NCI-H187 (cell line): ENCODE results near the gene SF3A1.
"Not testable (repeated sequence)": the region's sequence is repeated elsewhere in the genome, so short reads cannot be mapped to it uniquely, and the experiment has no call there.

Experiments
- DNase-seq, 2 experiments: peaks; one replicate each; lab custom pipeline; 2025; lab: John Stamatoyannopoulos, UW

The SF3A1 gene

GRCh38 chr22:30351226-30351625 lies 5.5 kb downstream of the SF3A1 start:
- DNase-seq, result no peak

- DNase-seq, result no peak
These were observed 7.9 kb downstream of the SF3A1 start for GRCh38 chr22:30348809-30349208.

- no peak for DNase-seq
These were observed 8.3 kb downstream of the SF3A1 start for GRCh38 chr22:30348404-30348803.

GRCh38 chr22:30347255-30347892 lies 9.3 kb downstream of the SF3A1 start:
- no peak for DNase-seq

- DNase-seq, result no peak
These were observed 12.1 kb downstream of the SF3A1 start for GRCh38 chr22:30344447-30345200.

- DNase-seq, result no peak
These were observed 15.6 kb downstream of the SF3A1 start for GRCh38 chr22:30340911-30341685.

- no peak for DNase-seq
These were observed 17.9 kb downstream of the SF3A1 start for GRCh38 chr22:30338802-30339201.

GRCh38 chr22:30338341-30338740 lies 18.4 kb downstream of the SF3A1 start:
- not testable (repeated sequence) for DNase-seq

- no peak for DNase-seq
These were observed 19.3 kb downstream of the SF3A1 start for GRCh38 chr22:30337461-30337778.

GRCh38 chr22:30336752-30337460 lies 19.8 kb downstream of the SF3A1 start:
- DNase-seq, result no peak

- DNase-seq, result no peak
These were observed 21.5 kb downstream of the SF3A1 start for GRCh38 chr22:30335236-30335635.

- DNase-seq, result no peak
These were observed 22.0 kb downstream of the SF3A1 start for GRCh38 chr22:30334646-30335045.

GRCh38 chr22:30333707-30334087 lies 23.0 kb downstream of the SF3A1 start:
- DNase-seq, result no peak

GRCh38 chr22:30332994-30333706 lies 23.5 kb downstream of the SF3A1 start:
- no peak for DNase-seq

- no peak for DNase-seq
These were observed 24.1 kb downstream of the SF3A1 start for GRCh38 chr22:30332551-30332950.

GRCh38 chr22:30328466-30329049 lies 28.1 kb downstream of the SF3A1 start:
- DNase-seq, result no peak

- DNase-seq, result no peak
These were observed 28.8 kb downstream of the SF3A1 start for GRCh38 chr22:30327864-30328345.

GRCh38 chr22:30326706-30327362 lies 29.9 kb downstream of the SF3A1 start, which contains the start of gene TBC1D10A:
TBC1D10A (minus strand) TSS chr22:30326941; CDS start chr22:30326881, 60 bp downstream.
- DNase-seq, result peak; percentile 74 to 90

GRCh38 chr22:30326255-30326705 lies 30.4 kb downstream of the SF3A1 start:
- no peak for DNase-seq

- no peak for DNase-seq
These were observed 30.9 kb downstream of the SF3A1 start for GRCh38 chr22:30325724-30326254.
